Muscle layer of duodenum (tissue), 2 donors: ENCODE data around the gene ZFYVE9.
A peak's percentile ranks its signal among the peaks of the same experiment; 100 is the strongest.
"Not testable (repeated sequence)": the region's sequence is repeated elsewhere in the genome, so short reads cannot be mapped to it uniquely, and the experiment has no call there.

ENCODE experiments used
- H3K27ac ChIP-seq: one replicate; pipeline ENCODE4 v1.7.0; 2013; ENCODE audit warnings: mild to moderate bottlenecking, low read length
- H3K27me3 ChIP-seq: one replicate; pipeline ENCODE4 v1.7.0; 2013; ENCODE audit warnings: low read depth, mild to moderate bottlenecking, control low read depth, low read length
- H3K36me3 ChIP-seq, 2 donors: one replicate each; pipeline ENCODE4 v1.7.0; 2013; ENCODE audit warnings: low read length in 2 of 2, control low read depth in 1 of 2, mild to moderate bottlenecking in 1 of 2; ENCODE audit not compliant: insufficient read depth in 2 of 2, control insufficient read depth in 1 of 2
- H3K4me1 ChIP-seq, 2 donors: one replicate each; pipeline ENCODE4 v1.7.0; 2013; ENCODE audit warnings: low read length in 2 of 2, mild to moderate bottlenecking in 2 of 2, control low read depth in 1 of 2, moderate library complexity in 1 of 2; ENCODE audit not compliant: insufficient read depth in 2 of 2, control insufficient read depth in 1 of 2
- H3K4me3 ChIP-seq, 2 donors: one replicate each; pipeline ENCODE4 v1.7.0; 2013; ENCODE audit warnings: low read length in 2 of 2, low read depth in 1 of 2, mild to moderate bottlenecking in 1 of 2
- H3K9me3 ChIP-seq, 2 donors: one replicate each; pipeline ENCODE4 v1.7.0; 2013; ENCODE audit warnings: low read length in 2 of 2, control low read depth in 1 of 2, mild to moderate bottlenecking in 1 of 2; ENCODE audit not compliant: control insufficient read depth in 1 of 2
- donor health status: healthy.

The ZFYVE9 gene

DNA sequence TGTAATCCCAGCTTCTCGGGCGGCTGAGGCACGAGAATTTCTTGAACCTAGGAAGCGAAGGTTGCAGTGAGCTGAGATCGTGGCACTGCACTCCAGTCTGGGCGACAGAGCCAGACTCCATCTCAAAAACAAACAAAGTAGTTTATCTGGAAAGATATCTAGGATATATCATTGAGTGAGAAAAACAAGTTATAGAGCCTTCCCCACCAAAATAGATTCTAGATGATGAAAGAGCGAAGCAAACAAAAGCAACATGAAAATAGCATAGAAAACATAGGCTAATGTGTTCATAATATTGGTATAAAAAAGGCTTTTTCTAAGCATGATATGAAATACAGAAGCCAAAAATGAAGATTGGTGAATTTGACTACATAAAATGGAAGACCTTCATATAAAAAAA lies 52.1 kb downstream of the ZFYVE9 start:
- peaks cover 0 to 4% of the 10 kb centered on the region in 2 donors for H3K9me3 ChIP-seq
- no peak overlapping the region for H3K27ac ChIP-seq
- H3K4me1 ChIP-seq = peaks cover 0 to 11% of the 10 kb centered on the region in 2 donors
- H3K4me3 ChIP-seq = no peak overlapping the region
- H3K36me3 ChIP-seq = no peaks in the 10 kb centered on the region
- no peaks in the 10 kb centered on the region for H3K27me3 ChIP-seq

DNA sequence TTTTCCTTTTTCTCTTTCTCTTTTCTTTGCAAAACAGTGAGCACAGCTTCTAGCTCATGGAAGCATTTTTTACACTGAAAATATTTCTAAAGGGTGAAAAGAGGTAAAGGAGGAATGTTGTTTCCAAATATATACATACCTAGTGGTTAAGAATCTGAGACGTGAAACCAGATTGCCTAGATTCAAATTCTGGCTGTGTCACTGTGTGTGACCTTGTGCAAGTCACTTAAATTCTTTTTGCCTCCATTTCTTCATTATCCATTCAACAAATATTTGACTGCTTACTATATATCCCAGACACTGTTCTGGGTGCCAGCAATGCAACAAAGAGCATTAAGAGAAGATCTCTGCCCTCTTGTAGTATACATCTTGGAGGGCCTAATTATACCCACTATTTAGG lies 53.3 kb downstream of the ZFYVE9 start:
- no peaks in the 10 kb centered on the region for H3K36me3 ChIP-seq
- H3K4me1 ChIP-seq = peaks cover 0 to 11% of the 10 kb centered on the region in 2 donors
- H3K27me3 ChIP-seq = no peaks in the 10 kb centered on the region
- H3K4me3 ChIP-seq = no peak overlapping the region
- no peak overlapping the region for H3K27ac ChIP-seq
- peaks cover 0 to 4% of the 10 kb centered on the region in 2 donors for H3K9me3 ChIP-seq

DNA sequence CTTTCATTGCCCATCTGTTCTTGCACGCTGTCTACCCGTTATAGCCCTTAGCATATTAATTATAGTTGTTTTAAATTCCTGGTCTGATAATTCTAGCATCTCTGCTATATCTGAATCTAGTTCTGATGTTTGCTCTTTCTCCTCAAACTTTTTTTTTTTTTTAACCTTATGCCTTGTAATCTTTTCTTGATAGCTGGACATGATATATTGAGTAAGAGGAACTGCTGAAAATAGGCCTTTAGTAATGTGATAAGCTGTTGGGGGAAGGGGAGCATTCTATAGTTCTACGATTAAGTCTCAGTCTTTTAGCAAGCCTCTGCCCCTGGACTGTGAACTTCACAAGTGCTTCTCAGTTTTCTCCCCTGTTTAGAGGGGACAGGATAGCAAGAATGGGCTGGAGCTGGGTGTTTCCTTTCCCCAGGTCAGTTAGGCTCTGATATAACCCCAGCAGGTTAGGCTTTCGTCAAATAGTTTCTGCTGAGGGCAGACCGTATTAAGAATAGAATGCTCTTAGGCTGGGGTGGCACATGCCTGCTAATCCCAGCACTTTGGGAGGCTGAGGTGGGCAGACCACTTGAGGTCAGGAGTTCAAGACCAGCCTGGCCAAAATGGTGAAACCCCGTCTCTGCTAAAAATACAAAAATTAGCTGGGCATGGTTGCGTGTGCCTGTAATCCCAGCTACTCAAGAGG lies 62.2 kb downstream of the ZFYVE9 start:
- H3K4me1 ChIP-seq = no peaks in the 10 kb centered on the region
- no peak overlapping the region for H3K4me3 ChIP-seq
- H3K36me3 ChIP-seq = no peaks in the 10 kb centered on the region
- no peaks in the 10 kb centered on the region for H3K27me3 ChIP-seq
- H3K9me3 ChIP-seq = no peaks in the 10 kb centered on the region
- H3K27ac ChIP-seq = no peak overlapping the region

- H3K27ac ChIP-seq = no peak overlapping the region
- no peak overlapping the region for H3K4me3 ChIP-seq
- H3K36me3 ChIP-seq = no peaks in the 10 kb centered on the region
- H3K4me1 ChIP-seq = no peaks in the 10 kb centered on the region
- H3K27me3 ChIP-seq = no peaks in the 10 kb centered on the region
- no peaks in the 10 kb centered on the region for H3K9me3 ChIP-seq
These were observed 62.8 kb downstream of the ZFYVE9 start for GRCh38 chr1:52204696-52205095.

DNA sequence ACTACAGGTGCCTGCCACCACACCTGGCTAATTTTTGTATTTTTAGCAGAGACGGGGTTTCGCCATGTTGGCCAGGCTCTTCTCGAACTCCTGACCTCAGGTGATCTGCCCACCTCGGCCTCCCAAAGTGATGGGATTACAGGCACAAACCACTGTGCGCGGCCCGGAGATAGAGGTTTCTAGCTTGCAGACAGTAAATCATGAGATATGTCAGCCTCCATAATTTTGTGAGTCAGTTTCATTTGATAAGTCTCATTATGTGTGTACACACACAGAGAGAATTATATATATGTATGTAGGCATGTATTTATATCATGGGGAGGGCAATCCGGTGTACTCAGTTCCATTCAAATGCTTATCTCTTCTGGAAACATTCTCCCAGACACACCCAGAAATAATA lies 64.8 kb downstream of the ZFYVE9 start:
- not testable (repeated sequence) for H3K36me3 ChIP-seq, H3K27ac ChIP-seq, H3K9me3 ChIP-seq, H3K4me1 ChIP-seq, H3K4me3 ChIP-seq, H3K27me3 ChIP-seq

DNA sequence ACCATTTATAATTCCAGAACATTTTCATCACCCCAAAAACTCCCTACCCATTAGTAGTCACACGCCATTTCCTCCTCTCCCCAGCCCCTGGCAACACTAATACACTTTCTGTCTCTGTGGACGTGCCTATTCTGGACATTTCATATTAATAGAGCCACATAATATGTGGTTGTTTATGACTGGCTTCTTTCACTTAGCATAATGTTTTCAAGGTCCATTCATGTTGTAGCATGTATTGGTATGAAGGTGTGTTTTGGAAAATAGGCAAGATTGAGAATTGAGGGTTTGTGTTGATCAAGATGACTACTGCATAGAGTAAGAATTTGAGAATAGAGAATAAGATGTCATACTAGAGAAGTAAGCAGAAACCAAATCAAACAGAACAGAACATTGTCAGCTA lies 67.5 kb downstream of the ZFYVE9 start:
- Histone ChIP-seq H3K27ac (no peak overlapping the region), H3K4me1 (no peaks in the 10 kb centered on the region), H3K4me3 (no peak overlapping the region), H3K9me3 (no peaks in the 10 kb centered on the region), H3K36me3 (no peaks in the 10 kb centered on the region), H3K27me3 (no peaks in the 10 kb centered on the region)

DNA sequence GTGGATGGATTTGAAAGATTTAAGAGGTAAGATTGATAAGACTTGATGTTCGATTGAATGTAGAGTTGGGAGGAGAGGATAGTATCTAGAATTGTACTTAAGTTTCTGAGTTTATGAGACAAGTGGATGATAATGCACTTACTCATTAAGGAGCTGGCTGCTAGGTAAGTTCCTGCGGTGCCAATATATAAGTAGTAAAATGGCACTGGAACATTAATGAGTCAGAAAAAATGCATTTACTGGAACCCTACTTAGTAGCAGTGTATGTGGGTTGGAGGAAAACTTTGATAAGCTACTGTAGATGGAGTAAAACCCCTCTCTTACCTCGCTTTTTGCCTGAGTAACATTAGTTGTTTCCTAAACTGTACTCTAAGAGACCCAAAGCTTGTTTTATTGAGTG lies 68.2 kb downstream of the ZFYVE9 start:
- Histone ChIP-seq H3K9me3 (no peaks in the 10 kb centered on the region), H3K4me3 (no peak overlapping the region), H3K27ac (no peak overlapping the region), H3K4me1 (no peaks in the 10 kb centered on the region), H3K27me3 (no peaks in the 10 kb centered on the region), H3K36me3 (no peaks in the 10 kb centered on the region)

DNA sequence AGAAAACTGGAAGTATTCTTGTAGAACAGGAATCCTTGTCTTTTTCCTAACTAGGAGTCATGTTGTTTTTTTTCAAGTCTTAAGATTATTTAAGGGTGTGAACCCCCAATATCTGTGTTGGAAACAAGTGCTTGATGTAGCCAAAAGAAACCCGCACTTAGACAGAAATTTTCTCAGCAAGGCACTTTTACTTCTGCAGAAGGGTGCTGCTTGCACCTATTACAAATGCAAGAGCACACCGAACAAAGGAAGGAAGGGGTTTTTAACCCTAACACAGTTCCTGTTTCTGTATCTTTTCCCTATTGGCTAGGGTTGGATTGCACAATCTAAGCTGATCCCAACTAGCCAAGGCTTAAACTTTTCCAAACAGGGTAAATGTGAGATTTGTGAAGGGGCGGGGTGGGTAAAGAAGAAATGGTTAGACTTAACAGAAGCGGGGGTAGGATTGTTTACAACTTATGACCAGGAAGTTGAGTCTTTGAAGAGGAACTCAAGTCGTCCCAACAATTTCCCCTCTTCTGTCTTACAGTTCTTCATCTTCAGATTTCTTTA lies 75.1 kb downstream of the ZFYVE9 start:
- Histone ChIP-seq H3K27ac (no peak overlapping the region), H3K36me3 (peaks cover 0 to 27% of the 10 kb centered on the region in 2 donors), H3K27me3 (no peaks in the 10 kb centered on the region), H3K9me3 (peaks cover 15 to 17% of the 10 kb centered on the region in 2 donors), H3K4me1 (no peaks in the 10 kb centered on the region), H3K4me3 (no peak overlapping the region)

DNA sequence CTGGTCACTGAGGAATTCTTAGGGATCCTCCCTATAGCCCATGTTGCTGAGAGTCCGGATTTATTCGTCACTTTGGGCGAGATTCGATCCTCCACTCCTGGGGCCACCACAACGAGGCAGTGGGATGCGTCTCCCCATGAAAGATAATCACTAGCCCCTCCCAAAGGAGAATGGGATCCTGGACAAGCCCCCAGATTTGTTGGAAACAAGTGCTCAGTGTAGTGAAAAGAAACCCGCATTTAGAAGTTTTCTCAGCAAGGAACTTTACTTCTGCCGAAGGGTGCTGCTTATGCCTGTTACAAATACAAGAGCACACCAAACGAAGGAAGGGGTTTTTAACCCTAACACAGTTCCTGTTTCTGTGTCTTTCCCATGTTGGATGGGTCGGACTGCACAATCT lies 83.3 kb downstream of the ZFYVE9 start:
- Histone ChIP-seq H3K4me3 (peak overlapping the region in 1 of 2 donors; percentile 1), H3K27me3 (no peaks in the 10 kb centered on the region)

GRCh38 chr1:52229494-52229893 lies 87.6 kb downstream of the ZFYVE9 start:
- H3K9me3 ChIP-seq = peaks cover 3 to 15% of the 10 kb centered on the region in 2 donors
- H3K4me1 ChIP-seq = no peaks in the 10 kb centered on the region
- H3K36me3 ChIP-seq = no peaks in the 10 kb centered on the region
- no peak overlapping the region for H3K4me3 ChIP-seq
- no peaks in the 10 kb centered on the region for H3K27me3 ChIP-seq
- no peak overlapping the region for H3K27ac ChIP-seq

More for the DNA sequence above, 83.3 kb downstream of the ZFYVE9 start:
- Histone ChIP-seq H3K36me3 (peaks cover 0 to 3% of the 10 kb centered on the region in 2 donors), H3K4me1 (no peaks in the 10 kb centered on the region), H3K9me3 (peaks cover 3 to 20% of the 10 kb centered on the region in 2 donors), H3K27ac (no peak overlapping the region)

- H3K27me3 ChIP-seq = no peaks in the 10 kb centered on the region
- H3K36me3 ChIP-seq = peaks cover 0 to 10% of the 10 kb centered on the region in 2 donors
- H3K4me3 ChIP-seq = no peak overlapping the region
- H3K9me3 ChIP-seq = no peaks in the 10 kb centered on the region
- H3K27ac ChIP-seq = no peak overlapping the region
- no peaks in the 10 kb centered on the region for H3K4me1 ChIP-seq
These were observed 91.6 kb downstream of the ZFYVE9 start for GRCh38 chr1:52233463-52233862.

GRCh38 chr1:52234014-52234413 lies 92.1 kb downstream of the ZFYVE9 start:
- Histone ChIP-seq H3K27ac (no peak overlapping the region), H3K4me3 (no peak overlapping the region), H3K9me3 (no peaks in the 10 kb centered on the region), H3K4me1 (no peaks in the 10 kb centered on the region), H3K36me3 (peaks cover 0 to 10% of the 10 kb centered on the region in 2 donors), H3K27me3 (no peaks in the 10 kb centered on the region)
